Subcutaneous abdominal adipose tissue (tissue), 5 donors: ENCODE data around the gene BMP8A.

Source experiments
- H3K27ac ChIP-seq: one replicate; pipeline ENCODE4 v1.7.0; 2013; ENCODE audit warnings: low read depth, mild to moderate bottlenecking, inconsistent platforms, low read length, moderate library complexity
- H3K27me3 ChIP-seq, 5 donors: one replicate each; pipeline ENCODE4 v1.7.0; 2013; ENCODE audit warnings: low read length in 5 of 5, inconsistent platforms in 1 of 5; ENCODE audit not compliant: control insufficient read depth in 5 of 5, insufficient read depth in 4 of 5
- H3K36me3 ChIP-seq, 5 donors: one replicate each; pipeline ENCODE4 v1.7.0; 2013; ENCODE audit warnings: low read length in 5 of 5; ENCODE audit not compliant: control insufficient read depth in 5 of 5, insufficient read depth in 5 of 5
- H3K4me1 ChIP-seq, 5 donors: one replicate each; pipeline ENCODE4 v1.7.0; 2013; ENCODE audit warnings: low read length in 5 of 5, mild to moderate bottlenecking in 3 of 5, moderate library complexity in 1 of 5; ENCODE audit not compliant: control insufficient read depth in 5 of 5, insufficient read depth in 5 of 5
- H3K4me3 ChIP-seq, 5 donors: one replicate each; pipeline ENCODE4 v1.7.0; 2013; ENCODE audit warnings: low read length in 5 of 5, low read depth in 1 of 5
- H3K9ac ChIP-seq, 5 donors: one replicate each; pipeline ENCODE4 v1.7.0; 2013; ENCODE audit warnings: low read length in 5 of 5, mild to moderate bottlenecking in 4 of 5, moderate library complexity in 3 of 5
- H3K9me3 ChIP-seq, 5 donors: one replicate each; pipeline ENCODE4 v1.7.0; 2013; ENCODE audit warnings: low read length in 5 of 5; ENCODE audit not compliant: control insufficient read depth in 5 of 5
- donor health status: healthy.
- donor health status: healthy.
- donor health status: healthy.
- donor health status: healthy.
- donor health status: healthy.

BMP8A gene

DNA sequence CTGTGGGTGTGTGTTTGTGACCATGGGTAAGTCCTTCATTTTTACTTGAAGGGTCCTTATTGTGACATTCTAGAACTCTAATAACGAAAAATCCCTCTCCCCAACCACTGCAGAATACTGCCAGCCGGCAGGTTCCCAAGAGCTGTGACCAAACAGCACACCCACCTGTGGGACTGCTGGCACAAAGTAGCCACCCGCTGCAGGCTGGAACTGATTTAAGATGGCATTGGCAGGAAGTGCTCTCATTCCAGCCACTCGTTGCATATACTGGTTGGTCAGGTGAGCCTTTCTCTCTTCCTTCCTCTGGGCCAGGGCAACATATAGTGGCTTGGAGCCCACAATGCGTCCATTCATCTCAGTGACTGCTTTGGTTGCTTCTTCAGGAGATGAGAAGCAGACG, 73.5 kb downstream of the BMP8A start:
- Histone ChIP-seq H3K9ac (no peak overlapping the region), H3K27ac (no peak overlapping the region), H3K9me3 (no peaks in the 10 kb centered on the region), H3K4me1 (no peaks in the 10 kb centered on the region), H3K4me3 (no peak overlapping the region), H3K27me3 (no peaks in the 10 kb centered on the region), H3K36me3 (peaks cover 54 to 98% (median 93%) of the 10 kb centered on the region in 5 donors)

DNA sequence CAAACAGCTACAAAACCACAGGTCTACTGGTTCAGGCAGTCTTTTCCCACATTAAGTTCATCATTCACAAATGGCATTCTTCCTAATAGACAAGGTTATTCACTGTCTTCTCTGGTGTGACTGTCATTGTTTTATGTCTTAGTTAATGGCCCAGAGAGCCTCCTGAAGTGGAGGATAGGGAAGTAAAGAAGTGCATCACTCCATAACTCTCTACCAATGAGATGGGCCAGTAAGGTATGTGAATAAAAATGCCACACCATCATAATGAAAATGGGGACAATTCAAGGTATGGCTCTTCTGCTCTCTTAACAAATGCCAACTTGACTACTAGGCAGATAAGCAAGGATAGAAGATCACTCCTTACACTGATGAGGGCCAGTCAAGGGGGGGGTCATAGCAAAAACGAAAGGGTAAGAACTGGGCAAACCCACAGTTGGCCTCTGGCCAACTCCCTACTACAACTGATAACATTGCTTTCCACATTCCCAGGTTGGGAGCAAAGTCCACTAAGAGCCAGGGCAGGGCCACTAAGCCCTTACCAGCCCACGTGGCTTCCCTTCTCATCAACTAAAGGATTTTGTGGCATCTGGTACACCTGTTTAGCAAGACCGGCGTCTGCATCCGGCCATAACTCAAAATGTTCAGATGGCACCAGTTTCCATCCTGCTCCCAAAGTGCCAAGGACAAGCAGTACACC, 75.2 kb downstream of the BMP8A start:
- H3K9ac ChIP-seq: no peak overlapping the region
- H3K4me1 ChIP-seq: no peaks in the 10 kb centered on the region
- H3K27me3 ChIP-seq: no peaks in the 10 kb centered on the region
- H3K36me3 ChIP-seq: peaks cover 50 to 99% (median 93%) of the 10 kb centered on the region in 5 donors
- no peaks in the 10 kb centered on the region for H3K9me3 ChIP-seq
- no peak overlapping the region for H3K4me3 ChIP-seq
- H3K27ac ChIP-seq: no peak overlapping the region

DNA sequence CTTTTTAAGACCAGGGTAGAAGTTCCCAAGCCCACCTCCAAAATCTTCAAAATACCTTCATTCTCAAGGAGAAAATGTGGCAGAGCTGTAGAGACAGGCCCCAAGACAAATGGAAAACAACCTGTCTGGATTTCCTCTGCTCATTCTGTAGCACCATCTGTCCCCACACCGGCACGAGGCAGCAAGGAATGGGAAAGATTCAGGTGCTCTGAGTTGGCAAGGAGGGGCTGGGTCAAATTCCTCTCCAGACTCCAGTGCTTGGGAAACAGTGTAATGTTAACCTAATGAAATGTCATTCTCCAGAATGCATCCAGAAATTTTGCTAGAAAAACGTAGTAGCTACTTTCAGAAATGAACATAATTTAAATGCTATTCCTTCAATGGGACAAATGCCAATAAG, 75.9 kb downstream of the BMP8A start:
- Histone ChIP-seq H3K9me3 (no peaks in the 10 kb centered on the region), H3K27ac (no peak overlapping the region), H3K36me3 (peaks cover 56 to 99% (median 93%) of the 10 kb centered on the region in 5 donors)

DNA sequence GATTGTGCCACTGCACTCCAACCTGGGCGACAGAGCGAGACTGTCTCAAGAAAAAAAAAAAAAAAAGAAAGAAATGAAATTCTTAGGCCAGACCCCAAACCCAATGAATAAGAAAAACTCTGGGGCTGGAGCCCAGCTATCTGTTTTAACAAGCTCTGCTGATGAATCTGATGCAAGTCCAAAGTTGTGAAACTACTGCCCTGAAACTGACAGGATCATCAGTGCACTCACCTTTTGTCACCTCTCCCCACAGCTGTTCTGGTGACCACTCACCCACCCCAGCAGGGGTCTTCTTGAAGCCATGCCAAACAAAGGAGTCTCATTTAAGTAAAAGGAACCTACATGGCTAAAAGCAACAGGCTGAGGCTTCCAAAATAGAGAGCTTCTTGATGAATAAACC, 76.8 kb downstream of the BMP8A start:
- peaks cover 0 to 11% (median 9%) of the 10 kb centered on the region in 5 donors for H3K4me1 ChIP-seq
- H3K9ac ChIP-seq: no peak overlapping the region
- no peak overlapping the region for H3K4me3 ChIP-seq
- no peaks in the 10 kb centered on the region for H3K9me3 ChIP-seq
- no peaks in the 10 kb centered on the region for H3K27me3 ChIP-seq
- peaks cover 51 to 98% (median 88%) of the 10 kb centered on the region in 5 donors for H3K36me3 ChIP-seq
- H3K27ac ChIP-seq: no peak overlapping the region

More for the DNA sequence above, 75.9 kb downstream of the BMP8A start:
- H3K27me3 ChIP-seq: no peaks in the 10 kb centered on the region
- no peak overlapping the region for H3K9ac ChIP-seq
- H3K4me1 ChIP-seq: peaks cover 0 to 2% (median 0%) of the 10 kb centered on the region in 5 donors
- H3K4me3 ChIP-seq: no peak overlapping the region

DNA sequence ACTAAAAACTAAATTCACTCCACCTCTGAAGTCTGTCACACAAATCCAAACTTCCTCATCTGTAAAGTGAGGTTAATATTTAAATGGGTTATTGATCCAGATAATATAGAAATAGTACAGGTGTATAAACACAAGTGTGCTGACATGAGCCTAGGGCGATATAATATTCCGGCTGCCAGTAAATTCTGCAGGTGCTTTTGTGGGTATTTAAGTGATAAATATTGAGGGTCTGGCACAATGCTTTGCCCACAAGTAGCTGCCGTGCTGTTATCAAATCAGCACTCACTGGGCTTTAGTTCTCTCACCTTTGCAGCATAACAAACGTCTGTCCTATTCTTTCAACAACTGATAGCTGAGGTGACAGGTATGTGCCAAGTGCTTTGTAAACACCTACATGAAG, 77.6 kb downstream of the BMP8A start:
- Histone ChIP-seq H3K9ac (no peak overlapping the region), H3K27me3 (no peaks in the 10 kb centered on the region), H3K36me3 (peaks cover 48 to 90% (median 79%) of the 10 kb centered on the region in 5 donors), H3K4me3 (no peak overlapping the region), H3K9me3 (no peaks in the 10 kb centered on the region), H3K27ac (no peak overlapping the region), H3K4me1 (peaks cover under 1 to 19% (median 17%) of the 10 kb centered on the region in 5 donors)

DNA sequence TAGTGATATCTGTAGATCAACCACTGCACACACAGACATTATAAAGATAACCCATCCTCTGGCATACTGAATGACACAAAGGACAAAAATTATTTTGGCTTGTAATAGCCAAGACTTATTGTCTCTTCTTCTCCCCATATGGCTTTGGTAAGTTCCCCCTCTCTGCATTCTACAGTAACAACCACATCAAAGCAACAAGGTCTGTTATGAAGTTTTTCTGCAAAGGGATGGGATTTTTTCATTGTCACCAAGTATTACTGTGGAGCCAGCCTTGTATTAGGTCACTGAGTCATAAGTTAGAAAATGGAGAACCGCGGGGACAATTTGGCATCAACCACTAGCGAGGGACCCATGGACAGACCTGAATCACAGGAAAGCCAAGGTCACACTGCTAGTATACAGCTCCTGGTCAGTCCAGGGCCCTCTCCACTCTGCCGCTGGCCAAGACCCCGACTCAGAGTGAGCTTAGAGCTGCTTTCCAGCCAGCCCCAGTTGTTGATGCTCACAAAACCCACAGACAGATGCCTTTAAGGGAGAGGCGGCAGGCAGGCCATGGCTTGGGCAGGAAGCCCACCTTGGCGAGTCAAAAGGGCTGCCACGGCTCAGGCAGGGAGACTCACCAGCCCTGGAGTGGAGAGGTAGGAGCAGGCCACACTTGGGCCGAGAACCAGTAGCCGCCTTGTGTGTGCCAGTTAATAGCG, 79.2 kb downstream of the BMP8A start:
- Histone ChIP-seq H3K27me3 (no peaks in the 10 kb centered on the region), H3K36me3 (peaks cover 47 to 74% (median 67%) of the 10 kb centered on the region in 5 donors), H3K9me3 (no peaks in the 10 kb centered on the region), H3K4me1 (peaks cover 10 to 35% (median 32%) of the 10 kb centered on the region in 5 donors), H3K27ac (no peak overlapping the region), H3K9ac (peak overlapping the region in 1 of 5 donors; percentile 5), H3K4me3 (no peak overlapping the region)

DNA sequence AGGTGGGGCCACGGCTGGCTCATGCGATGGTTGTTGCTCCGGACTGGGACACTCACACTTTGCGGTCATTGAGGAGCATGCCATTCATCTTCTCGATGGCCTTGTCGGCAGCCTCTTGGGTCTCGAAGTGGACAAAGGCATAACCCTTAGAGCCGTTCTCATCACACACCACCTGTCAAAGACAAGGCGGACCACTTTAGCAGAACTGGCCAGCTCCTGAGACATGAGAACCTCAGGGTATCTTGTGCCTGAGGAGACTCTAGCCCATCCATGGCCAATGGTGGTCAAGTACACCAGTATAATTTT, 79.7 kb downstream of the BMP8A start:
- Histone ChIP-seq H3K27ac (no peak overlapping the region), H3K9me3 (no peaks in the 10 kb centered on the region), H3K4me3 (no peak overlapping the region), H3K4me1 (peaks cover 10 to 36% (median 32%) of the 10 kb centered on the region in 5 donors), H3K9ac (peak overlapping the region in 1 of 5 donors; percentile 5), H3K27me3 (no peaks in the 10 kb centered on the region), H3K36me3 (peaks cover 44 to 69% (median 66%) of the 10 kb centered on the region in 5 donors)

DNA sequence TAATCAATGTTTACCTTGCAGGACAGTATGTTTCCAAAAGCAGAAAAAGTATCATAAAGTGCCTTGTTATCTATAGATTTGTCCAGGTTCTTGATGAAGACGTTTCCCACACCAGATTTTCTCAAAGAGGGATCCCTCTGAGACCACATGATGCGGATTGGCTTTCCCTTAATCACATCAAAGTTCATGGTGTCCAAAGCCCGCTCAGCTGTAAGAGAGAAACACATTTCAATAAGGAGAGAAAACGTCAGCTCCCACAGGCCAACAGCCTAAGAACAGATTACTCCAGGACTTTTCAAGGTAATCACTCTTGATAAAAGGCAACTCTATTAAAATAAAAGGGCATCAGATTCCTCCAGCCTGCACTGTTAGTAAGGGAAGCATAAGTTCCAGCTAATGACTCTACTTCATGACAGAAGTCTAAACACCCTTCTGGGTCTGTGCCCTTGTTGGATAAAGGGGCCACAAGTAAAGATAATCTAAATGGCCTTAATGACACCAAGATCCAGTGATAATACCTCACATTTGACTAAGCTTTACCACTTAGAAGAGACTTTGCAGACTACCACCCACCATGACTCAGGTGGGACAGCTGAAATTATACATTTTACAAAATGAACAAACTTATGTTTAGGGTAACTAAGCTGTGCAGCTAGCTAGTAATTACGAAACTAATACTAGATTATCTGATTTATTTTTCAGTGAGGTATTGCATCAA, 81.1 kb downstream of the BMP8A start:
- no peaks in the 10 kb centered on the region for H3K27me3 ChIP-seq
- peaks cover 34 to 55% (median 51%) of the 10 kb centered on the region in 5 donors for H3K36me3 ChIP-seq

DNA sequence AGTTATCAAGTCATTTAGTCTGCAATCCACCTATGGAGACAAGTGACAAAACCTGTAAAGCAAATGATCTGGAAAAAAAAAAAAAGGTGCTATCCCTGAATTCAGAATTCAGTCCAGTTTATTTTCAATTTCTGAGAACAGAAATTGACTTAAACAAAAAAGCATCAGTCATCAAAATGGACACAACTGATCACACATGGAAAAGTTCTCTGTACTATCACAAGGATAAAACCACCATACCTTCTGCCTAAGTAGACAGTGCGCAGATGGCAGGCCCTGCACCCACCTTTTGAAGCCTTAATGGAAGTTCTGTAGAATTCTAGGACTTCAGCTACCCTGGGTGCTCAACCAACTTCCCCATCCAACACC, 81.6 kb downstream of the BMP8A start:
- Histone ChIP-seq H3K36me3 (peaks cover 33 to 50% (median 48%) of the 10 kb centered on the region in 5 donors), H3K9ac (no peak overlapping the region), H3K27me3 (no peaks in the 10 kb centered on the region), H3K4me1 (peaks cover 10 to 40% (median 33%) of the 10 kb centered on the region in 5 donors), H3K27ac (no peak overlapping the region), H3K4me3 (peak overlapping the region in 1 of 5 donors; percentile 14), H3K9me3 (no peaks in the 10 kb centered on the region)

More for the DNA sequence above, 81.1 kb downstream of the BMP8A start:
- Histone ChIP-seq H3K9me3 (no peaks in the 10 kb centered on the region), H3K9ac (no peak overlapping the region), H3K4me3 (no peak overlapping the region), H3K27ac (no peak overlapping the region), H3K4me1 (peaks cover 10 to 40% (median 33%) of the 10 kb centered on the region in 5 donors)
